C1 segment of cervical spinal cord (tissue), 14 donors: ENCODE measurements around the gene SFXN1.
"Not testable (repeated sequence)": the region's sequence is repeated elsewhere in the genome, so short reads cannot be mapped to it uniquely, and the experiment has no call there.

ENCODE experiments used
- DNase-seq, 14 donors: peaks; one replicate each; lab custom pipeline; 2025; lab: John Stamatoyannopoulos, UW

SFXN1 gene, protein sequence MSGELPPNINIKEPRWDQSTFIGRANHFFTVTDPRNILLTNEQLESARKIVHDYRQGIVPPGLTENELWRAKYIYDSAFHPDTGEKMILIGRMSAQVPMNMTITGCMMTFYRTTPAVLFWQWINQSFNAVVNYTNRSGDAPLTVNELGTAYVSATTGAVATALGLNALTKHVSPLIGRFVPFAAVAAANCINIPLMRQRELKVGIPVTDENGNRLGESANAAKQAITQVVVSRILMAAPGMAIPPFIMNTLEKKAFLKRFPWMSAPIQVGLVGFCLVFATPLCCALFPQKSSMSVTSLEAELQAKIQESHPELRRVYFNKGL

DNA sequence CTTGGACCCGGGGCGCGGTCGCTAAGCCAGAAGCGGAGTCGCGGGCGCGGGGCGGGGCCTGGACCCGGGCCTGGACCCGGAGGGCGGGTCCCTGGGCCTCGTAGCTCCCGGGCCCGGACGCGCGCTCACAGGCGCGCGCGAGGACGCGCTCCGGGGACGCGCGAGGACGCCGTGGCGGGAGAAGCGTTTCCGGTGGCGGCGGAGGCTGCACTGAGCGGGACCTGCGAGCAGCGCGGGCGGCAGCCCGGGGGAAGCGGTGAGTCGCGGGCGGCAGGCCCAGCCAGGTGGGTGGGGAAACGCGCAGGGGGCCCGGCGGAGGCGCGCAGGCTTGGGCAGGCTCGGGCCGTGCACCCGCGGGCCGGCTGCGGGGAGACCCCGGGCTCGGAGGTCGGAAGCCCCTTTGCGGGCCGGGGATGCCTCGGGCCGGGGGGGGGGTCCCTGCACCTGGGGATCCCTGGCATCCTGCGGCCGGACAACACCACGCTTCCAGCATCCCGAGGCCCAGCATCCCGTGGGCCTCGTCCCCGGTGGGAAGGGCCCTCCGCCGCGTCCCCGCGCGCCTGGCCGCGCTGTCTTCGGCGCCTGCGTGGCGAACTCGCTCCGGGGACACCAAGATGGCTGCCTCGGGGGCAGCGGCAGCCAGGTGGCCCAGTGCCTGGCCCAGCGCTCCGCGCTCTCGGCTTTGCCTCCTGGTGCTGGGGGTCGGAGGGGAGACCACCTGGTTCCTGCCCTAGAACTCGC lies at the start of gene SFXN1:
Gene SFXN1, plus strand, starts transcription at position 177 of the 741 bp plus-strand sequence. CDS start 13,544 bp downstream, outside the sequence.
- DNase-seq: peak in 13 of 14 donors; percentile 40 to 86 (median 75)

DNA sequence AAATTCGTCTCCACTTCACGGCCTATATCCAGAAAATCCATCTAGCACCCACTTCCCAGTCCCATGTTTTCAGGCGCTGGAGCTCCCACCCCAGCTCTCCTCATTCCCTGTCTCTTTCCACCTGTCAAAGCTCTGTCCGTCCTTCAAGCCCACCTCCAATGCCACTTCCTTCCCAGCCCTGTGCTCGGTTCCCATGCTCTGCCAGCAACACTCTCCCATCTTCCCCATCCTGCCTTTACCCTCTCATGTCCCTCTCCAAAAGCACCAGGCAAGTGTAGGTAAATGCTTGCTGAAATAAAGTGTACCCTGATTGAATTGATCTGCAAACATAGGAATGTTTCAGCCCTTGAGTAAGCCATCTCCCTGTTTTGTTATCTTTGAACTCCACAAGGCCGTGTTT lies 43.6 kb upstream of the SFXN1 start:
- no peak for DNase-seq

DNA sequence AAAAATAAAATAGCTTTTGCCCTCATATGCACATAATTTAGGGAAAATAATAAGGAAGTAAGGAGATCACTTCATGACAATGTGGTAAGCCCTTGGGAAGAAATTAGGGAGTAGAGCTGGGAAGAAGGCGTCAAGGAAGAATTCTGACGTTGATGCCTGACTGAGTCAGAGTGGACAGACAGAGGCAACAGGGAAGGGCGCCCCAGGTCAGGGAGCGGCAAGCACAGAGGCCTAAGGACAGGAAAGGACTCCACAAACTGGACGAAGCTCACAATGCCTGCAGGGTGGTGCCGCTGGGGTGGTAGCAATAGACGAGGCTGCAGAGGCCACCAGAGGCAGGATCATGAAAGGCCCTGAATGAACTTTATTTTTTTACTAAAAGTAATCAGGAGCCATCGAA lies 42.0 kb upstream of the SFXN1 start:
- no peak for DNase-seq

DNA sequence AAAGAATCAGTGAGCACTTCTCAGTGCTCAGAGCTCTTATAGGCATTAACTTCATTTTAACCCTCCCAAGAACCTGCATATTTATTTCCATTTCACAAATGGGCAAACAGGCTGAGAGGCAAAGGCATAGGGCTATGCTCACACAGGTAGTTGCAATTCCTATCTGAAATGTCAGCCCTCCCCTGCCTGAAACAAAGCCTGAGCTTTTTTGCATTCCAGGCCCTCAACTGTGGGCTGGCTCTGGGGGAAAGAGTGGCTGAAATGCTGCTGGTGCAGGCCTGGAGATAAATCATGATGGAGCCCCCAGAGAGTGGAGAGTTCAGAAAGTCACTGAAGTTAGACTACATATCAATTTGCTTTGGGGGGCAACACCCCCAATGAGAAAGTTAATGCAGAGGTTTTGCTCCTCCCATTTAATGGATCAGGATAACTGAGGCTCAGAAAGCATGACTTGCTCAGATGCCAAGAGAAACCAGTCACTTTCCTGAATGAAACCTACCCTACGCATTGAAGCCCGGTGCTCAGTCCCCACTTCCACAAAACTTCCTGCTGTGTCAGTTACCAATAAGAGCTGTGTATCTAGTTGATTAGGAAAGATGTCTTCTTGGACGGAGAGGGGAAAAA lies 40.0 kb upstream of the SFXN1 start:
- no peak for DNase-seq

DNA sequence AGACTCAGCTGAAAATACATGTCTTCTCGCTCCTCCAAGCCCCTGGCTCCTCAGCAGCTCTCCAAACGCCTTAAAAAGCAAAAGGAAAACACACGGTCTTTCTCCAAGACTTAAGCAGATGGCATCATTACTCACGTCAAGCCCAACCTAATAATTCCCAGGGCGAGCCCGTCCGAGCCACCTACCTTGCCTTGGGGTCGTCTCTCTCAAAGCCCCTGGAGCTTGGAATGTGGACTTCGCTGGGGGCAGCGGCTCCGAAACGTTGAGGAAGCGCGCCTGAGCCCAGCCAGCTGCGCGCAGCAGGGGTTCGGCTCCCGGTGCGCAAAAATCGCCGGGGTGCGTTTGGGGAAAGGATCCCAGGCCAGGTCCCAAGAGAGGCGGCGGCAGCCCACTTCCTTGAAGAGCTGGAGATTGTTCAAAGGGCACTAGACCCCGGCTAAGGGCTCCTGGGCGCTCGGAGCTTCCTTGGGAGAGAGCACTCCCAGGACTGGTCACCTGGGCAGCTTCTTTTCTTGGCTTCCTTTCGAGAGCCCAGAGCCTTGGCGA lies 34.8 kb upstream of the SFXN1 start:
- no peak for DNase-seq

DNA sequence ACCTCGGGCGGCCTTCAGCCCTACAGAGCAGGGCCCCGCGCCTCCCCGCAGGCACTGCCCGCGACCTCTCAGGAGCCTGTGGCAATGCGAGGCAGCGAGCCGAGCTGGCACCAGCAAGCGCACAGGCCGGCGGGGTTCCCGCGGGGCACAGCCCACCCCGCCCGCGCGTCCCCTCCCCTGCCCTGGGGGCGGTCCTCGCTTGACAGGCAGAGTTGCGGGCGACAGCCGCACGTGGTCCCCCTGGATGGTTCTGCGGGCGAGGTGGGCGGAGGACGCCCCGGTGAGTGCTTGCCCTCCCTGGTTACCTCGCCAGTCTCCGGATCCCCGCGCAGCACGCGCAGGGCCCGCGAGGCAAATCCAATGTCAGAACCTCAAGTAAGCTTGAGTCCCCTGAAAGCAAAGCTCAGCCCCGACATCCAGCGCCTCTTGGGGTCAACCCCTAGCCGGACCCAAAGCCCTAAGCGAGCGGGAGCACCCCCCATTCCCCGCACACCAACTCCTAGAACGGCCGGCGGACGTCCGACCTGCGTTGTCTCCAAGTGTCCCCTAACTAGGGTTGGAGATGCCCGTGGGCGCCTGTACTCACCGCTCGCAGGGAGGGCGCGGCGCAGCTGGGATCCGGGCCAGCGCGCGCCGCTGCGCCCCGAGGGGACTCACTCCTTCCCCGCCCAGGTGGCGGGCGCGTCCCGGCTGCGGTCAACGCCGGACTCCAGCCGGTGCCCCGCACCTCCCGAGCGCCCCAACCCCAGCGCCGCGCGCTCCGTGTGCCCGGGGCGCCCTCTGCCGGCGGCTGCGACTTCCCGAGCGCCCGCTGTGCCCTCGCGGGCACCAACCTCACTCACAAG lies 34.1 kb upstream of the SFXN1 start, which contains the start of gene DRD1:
Gene DRD1, minus strand, starts transcription at position 123 of the 845 bp plus-strand sequence. CDS start 1,083 bp downstream, outside the sequence.
- peak in 6 of 14 donors; percentile 5 to 66 (median 17) for DNase-seq

DNA sequence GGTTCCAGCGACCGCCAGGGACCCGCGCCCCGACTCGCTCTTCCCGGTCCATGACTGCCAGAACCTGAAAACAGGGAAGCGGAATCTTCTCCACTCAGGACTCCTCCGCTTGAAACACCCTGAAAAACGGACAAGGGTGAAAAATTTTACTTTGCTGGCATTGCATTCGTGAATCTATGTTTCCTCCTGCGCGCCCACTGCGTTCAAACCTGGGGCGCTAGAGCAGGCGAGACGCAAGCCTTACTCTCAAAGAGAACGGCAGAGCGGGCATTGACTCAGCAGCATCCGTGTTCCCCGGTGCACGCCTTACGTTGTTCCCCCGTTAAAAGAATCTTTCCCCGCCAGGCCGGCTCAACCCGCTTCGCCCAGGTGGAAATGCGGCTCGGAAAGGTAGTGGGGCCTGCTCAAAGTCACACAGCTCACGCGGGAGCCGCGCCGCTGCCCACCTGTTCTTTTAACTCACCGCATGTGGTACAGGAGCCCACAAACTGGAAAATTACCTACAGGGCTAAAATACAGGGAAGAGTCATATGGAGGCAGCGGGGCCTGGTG lies 33.4 kb upstream of the SFXN1 start:
- no peak for DNase-seq

DNA sequence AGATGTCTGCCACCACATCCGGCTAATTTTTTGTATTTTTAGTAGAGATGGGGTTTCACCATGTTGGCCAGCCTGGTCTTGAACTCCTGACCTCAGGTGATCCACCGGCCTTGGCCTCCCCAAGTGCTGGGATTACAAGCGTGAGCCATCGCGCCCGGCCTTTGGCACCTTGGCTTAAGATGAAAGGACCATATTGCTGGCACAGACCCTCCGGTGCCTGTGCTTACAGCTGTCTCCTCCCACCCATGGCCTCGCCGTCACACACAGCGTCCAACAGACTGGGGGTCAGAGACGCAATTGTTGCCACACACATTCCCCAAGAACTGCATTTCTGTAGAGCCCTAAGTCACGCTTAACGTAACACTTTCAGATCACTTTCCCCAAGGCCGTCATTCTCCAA lies 32.0 kb upstream of the SFXN1 start:
- DNase-seq: not testable (repeated sequence)

DNA sequence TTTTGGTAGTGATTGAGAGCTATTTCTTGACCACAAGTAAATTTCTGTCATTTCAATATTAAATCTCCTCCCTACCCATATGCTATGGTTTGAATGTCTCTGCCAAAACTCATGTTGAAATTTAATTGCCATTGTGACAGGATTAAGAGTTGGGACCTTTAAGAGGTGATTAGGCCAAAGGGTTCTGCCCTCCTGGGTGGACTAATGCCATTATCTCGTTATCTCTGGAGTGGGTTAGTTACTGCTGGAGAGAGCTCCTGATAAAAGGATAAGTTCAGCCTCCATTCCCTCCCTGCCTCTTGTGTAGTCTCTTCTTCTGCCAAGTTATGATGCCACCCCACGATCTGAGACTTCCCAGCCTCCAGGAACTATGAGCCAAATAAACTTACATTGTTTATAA lies 30.8 kb upstream of the SFXN1 start:
- DNase-seq: no peak

DNA sequence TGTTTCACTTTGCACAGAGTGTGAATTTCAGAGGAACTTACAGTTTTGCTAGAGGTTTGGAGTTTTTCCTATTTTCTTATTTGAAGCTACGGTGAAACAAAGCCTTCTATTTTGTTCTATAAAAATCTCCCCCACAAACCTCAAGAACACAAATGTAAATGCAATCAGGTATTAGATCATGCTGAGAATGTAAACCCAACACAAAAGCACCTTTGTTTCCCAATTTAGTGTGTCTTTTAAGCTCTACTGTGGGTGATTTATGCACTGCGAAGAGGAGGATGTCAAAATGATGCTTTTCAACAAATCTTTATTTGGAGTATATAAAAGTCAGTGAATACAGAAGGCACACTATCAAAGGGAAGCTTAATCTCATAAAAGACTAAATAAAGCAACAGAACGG lies 30.1 kb upstream of the SFXN1 start:
- no peak for DNase-seq

DNA sequence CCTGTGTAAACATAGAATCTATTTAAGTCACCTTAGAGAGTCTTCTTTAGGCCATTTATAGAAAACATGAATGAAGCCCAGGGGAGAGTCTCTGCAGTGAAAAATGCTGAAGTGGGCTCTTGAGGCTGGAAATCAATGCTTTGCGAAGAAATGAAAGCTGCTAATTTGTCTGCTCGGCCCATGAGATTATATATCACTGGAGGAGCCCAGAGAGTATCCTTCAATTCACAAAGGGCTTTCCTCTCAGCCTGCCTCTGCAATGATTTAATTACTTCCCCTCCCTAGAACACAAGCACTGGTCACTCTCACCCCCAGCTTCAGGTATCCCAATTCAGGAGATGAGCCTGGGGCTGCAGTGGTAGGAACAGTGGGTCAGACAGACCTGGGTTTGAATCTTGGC lies 26.2 kb upstream of the SFXN1 start:
- no peak for DNase-seq

DNA sequence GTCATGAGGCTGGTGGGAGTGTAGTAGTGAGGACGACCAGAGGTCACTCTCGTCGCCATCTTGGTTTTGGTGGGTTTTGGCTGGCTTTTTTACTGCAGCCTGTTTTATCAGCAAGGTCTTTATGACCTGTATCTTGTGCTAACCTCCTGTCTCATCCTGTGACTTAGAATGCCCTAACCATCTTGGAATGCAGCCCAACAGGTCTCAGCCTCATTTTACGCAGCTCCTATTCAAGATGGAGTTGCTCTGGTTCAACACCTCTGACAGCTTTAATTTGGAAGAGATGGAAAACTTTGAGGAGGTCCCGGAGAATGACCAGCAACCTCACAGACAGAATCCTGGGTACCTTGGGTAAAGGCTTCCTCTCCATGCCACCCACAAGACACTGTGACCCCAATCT lies 24.0 kb upstream of the SFXN1 start:
- DNase-seq: not testable (repeated sequence)

DNA sequence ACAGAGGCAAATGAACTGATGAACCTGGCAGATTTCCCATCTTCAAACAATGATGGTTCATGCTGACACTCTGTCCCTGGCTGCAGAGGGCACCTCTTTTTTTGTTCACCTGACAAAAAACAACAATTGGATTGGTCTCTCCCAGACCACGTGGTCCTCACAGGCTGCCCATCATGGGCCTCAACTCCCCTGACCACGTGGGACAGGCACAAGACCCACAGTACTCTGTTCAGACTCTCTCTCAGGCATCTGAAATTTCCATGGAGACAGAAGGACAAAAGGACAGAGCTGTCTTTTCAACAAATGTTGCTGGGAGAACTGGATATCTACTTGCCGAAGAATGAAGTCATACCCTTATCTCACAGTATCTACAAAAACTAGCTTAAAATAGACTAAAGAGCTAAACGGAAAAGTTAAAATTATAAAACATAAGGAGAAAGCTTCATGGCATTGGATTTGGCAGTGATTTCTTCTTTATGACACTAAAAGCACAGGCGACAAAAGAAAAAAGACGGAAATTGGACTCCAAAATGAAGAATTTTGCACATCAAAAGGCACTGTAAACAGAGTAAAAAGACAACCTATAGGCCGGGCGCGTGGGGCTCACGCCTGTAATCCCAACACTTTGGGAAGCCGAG lies 22.1 kb upstream of the SFXN1 start:
- DNase-seq: no peak

DNA sequence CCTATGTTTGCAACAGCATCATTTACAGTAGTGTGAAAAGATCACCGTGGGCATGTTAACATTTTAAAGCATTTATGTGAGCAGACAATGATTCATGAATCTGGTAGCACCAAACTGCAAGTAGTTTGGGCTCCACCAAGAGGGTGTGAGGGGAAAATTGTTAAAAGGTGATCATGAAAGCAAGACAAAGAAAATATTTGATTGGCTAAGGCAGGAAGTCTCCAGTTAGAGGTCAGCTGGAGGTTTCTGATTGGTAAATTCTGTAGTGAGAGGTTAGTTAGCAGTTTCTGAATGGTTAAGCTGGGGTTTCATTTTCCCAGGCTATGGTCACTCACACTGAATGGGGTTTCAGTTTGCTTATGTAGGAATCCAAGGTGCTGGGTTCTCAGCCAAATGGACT lies 20.9 kb upstream of the SFXN1 start:
- no peak for DNase-seq

DNA sequence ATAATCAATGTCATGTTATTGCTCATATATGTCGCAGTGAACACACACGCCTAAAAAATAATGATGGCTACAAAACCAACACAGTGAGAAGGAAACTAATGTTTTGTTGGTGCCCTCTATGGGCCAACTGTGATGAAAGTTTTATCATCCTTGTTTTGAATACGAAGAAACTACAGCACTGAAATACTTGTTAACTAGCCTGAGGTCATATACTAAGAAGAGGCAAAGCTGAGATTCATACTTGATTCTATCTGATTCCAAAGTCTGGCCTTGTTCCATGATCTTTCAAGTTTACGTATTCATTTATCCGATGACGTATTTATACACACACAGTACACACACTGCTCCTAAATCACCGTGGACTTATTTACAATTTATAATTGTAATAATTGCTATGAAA lies 18.2 kb upstream of the SFXN1 start:
- DNase-seq: no peak

DNA sequence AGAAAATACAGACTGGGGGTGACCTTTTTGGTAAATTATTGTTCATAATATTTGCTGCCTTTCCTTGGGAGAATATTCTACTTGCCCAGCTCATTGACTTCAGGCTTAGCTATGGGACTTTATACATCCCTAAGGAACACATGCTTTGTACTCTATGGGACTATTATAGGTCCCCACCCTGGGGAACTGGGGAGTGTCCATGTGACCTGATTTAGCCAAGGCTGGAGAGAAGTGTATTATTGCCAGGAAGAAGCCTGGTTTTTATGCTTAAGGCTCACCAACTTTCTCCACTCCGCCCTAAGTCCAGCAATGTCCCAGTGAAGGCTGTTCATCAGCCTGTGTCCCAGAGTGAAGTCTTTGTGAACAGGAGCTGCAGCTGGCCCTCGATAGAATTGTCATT lies 17.8 kb upstream of the SFXN1 start:
- DNase-seq: no peak

DNA sequence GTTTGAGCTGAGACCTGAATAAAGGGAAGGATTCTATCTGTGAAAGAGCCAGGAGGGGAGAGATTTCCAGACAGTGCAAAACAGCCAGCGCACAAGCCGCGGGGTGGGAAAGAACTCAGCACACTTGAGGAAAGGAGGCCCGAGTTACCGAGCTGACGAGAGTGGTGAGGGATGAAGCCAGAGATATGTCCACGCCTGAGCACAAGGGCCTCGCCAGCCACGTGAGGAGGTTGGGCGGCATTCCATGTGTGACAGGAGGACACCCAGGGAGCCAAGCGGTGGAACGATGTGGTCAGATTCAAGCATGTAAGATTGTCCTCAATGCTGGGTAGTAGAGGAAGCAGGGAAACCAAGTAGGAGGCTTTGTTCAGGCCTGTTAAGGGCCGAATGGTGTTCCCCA lies 17.0 kb upstream of the SFXN1 start:
- no peak for DNase-seq

DNA sequence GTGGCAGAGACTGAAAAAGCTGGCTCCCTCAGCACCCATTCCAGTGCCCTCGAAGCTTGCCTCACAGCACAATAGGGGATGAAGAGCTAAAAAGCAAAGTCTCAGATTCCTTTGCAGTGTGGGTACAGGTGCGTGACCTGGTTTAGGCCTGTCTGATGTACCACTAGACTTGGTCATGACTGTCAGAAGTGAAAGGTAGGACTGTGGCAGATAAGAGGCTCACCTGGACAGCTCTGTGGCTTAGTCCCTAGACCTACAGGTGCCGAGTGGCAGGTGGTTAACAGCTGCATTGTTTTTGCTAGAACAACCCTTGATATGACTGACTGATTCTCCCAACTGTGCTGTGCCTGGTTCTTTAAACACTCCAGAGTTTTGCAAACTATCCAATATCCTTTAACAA lies 14.7 kb upstream of the SFXN1 start:
- no peak for DNase-seq

DNA sequence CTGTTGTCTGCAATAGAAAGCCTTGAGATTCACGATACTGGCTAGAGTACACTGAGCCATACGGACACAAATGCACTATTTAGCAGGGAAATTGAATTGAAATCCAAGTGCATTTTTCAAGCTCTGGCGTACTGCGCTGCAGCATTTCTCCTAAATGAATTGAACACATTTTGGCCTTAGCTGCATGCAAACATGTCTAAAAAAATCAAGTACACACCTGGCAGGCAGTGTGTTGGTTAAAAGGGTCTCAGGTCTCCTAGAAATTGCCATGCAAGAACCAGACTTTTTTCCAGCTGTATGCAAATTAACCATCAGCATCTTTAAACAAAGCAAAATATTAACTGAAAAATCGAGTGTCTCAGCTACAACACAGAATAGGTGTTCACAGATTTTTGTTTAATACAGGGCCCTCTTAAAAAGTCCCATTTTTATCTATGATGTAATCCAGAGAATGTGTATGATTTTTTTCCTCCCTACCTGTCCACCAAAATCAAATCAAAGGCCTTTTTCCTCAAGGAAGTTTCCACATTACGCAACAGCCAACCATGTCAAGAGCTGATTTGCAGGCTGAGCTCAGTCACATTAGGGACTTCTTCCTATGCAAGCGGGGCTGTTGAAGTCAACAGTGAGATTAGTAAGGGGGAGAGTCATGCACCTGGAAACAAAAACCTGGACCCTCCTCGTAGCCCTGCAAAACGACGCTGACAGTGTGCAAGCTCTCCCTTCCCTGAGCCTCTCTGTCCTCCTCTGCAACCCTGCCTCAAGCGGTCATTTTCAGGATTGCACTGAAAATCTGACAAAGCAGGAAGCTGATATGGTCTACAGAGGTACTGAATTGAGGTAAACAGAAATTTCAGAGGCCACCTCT lies 14.1 kb upstream of the SFXN1 start:
- peak in 9 of 14 donors; percentile 5 to 56 (median 27) for DNase-seq

DNA sequence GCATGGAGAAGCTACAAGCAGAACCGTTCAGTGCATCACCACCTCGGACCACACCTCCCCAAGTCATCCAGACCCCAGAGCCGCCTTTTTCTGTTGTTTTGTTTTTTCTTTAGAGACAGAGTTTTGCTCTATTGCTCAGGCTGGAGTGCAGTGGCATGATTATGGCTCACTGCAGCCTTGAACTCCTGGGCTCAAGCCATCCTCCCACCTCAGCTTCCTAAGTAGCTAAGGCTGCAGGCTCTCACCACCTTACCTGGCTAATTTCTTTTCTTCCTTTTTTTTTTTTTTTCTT lies 13.5 kb upstream of the SFXN1 start:
- DNase-seq: no peak
